Ovary (tissue), 3 donors: ENCODE measurements around the gene RIBC2.
"Not testable (repeated sequence)": the region's sequence is repeated elsewhere in the genome, so short reads cannot be mapped to it uniquely, and the experiment has no call there.

Experiments used
- EP300 ChIP-seq: sonication (generic); formaldehyde crosslinking; IDR thresholded peaks from one replicate; pipeline ENCODE4 v1.6.1; 2017; ENCODE audit warnings: antibody characterized with exemption
- POLR2A ChIP-seq: fragments of 450-650 bp; IDR thresholded peaks from one replicate; pipeline ENCODE4 v1.6.1; 2017; ENCODE audit warnings: antibody characterized with exemption, mild to moderate bottlenecking, moderate library complexity
- TF ChIP-seq, protein P1 (sequence below), 3 donors: fragments of 450-650 bp in 2 of 3; fragments of 200-600 bp in 1 of 3; IDR thresholded peaks; one replicate each; pipeline versions ENCODE4 v1.5.1 to v1.8.0; 2016 to 2022; ENCODE audit warnings: antibody characterized with exemption in 3 of 3, mild to moderate bottlenecking in 1 of 3
- donor health status: DM: no; HTN: no; CAD: no.

DNA sequence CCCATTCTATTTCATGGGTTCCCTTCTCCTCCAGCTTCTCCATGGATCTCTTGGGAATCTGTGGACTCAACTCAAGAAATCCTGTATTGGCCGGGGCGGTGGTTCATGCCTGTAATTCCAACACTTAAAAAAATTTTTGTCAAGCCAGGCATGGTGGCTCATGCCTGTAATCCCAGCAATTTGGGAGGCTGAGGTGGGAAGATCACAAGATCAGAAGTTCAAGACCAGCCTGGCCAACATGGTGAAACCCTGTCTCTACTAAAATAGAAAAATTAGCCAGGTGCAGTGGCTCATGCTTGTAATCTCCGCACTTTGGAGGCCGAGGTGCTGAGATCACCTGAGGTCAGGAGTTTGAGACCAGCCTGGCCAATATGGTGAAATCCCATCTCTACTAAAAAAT is 34.1 kb downstream of the RIBC2 start:
- TF ChIP-seq, protein P1, sequence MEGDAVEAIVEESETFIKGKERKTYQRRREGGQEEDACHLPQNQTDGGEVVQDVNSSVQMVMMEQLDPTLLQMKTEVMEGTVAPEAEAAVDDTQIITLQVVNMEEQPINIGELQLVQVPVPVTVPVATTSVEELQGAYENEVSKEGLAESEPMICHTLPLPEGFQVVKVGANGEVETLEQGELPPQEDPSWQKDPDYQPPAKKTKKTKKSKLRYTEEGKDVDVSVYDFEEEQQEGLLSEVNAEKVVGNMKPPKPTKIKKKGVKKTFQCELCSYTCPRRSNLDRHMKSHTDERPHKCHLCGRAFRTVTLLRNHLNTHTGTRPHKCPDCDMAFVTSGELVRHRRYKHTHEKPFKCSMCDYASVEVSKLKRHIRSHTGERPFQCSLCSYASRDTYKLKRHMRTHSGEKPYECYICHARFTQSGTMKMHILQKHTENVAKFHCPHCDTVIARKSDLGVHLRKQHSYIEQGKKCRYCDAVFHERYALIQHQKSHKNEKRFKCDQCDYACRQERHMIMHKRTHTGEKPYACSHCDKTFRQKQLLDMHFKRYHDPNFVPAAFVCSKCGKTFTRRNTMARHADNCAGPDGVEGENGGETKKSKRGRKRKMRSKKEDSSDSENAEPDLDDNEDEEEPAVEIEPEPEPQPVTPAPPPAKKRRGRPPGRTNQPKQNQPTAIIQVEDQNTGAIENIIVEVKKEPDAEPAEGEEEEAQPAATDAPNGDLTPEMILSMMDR (IDR thresholded peaks at IDR 0.05): not testable (repeated sequence)
- TF ChIP-seq POLR2A, EP300: not testable (repeated sequence)
